Measurements from ENCODE around the gene CLEC2A.

- no peak for TF ChIP-seq POLR2AphosphoS5 (IDR thresholded peaks at IDR 0.05; ENCODE audit: low read depth, low read length)
- TF ChIP-seq POLR2A (IDR thresholded peaks at IDR 0.05; ENCODE audit: low read depth, low read length) = no peak
- TF ChIP-seq TAF1 (IDR thresholded peaks at IDR 0.05; ENCODE audit: low read depth, low read length) = no peak
Measured at GRCh38 chr12:9922429-9922828, 9.7 kb downstream of the CLEC2A start.
